Transverse colon (tissue), 4 donors: ENCODE results near the gene CAND2. TPM values are rescaled to one million over a fixed set of nuclear protein-coding genes. Genes with fewer than 3 reads are reported as not detected.

Experiments
- DNase-seq: peaks from one replicate; pipeline ENCODE4 v3.0.0-alpha.2; 2019
- H3K27ac ChIP-seq, 4 donors: fragments of 200-600 bp; sonication (generic); 2 replicates each; pipeline ENCODE4 v1.5.1; 2016 to 2018; ENCODE audit warnings: inconsistent platforms in 4 of 4
- H3K27me3 ChIP-seq: fragments of 200-600 bp; sonication (generic); 2 replicates; pipeline ENCODE4 v1.5.1; 2017; ENCODE audit warnings: inconsistent platforms
- H3K36me3 ChIP-seq, 4 donors: fragments of 200-600 bp; sonication (generic); 2 replicates each; pipeline ENCODE4 v1.5.1; 2017 to 2019; ENCODE audit warnings: inconsistent platforms in 4 of 4
- H3K4me1 ChIP-seq, 4 donors: fragments of 200-600 bp; sonication (generic); 2 replicates each; pipeline ENCODE4 v1.5.1; 2017 to 2020; ENCODE audit warnings: inconsistent platforms in 4 of 4
- H3K4me3 ChIP-seq, 4 donors: fragments of 200-600 bp; sonication (generic); 1 replicate in 1 of 4; 2 replicates in 3 of 4; pipeline versions ENCODE4 v1.5.1 to v1.6.1; 2017 to 2019; ENCODE audit warnings: inconsistent platforms in 4 of 4
- H3K9me3 ChIP-seq, 2 donors: fragments of 200-600 bp; sonication (generic); 2 replicates each; pipeline ENCODE4 v1.5.1; 2017 to 2019; ENCODE audit warnings: inconsistent platforms in 2 of 2
- CTCF ChIP-seq, 5 experiments: fragments of 200-600 bp in 3 of 5; fragments of 450-650 bp in 2 of 5; sonication (generic) in 3 of 5; IDR thresholded peaks; 1 replicate in 2 of 5; 2 replicates in 3 of 5; pipeline ENCODE4 v1.5.1; 2016 to 2017; ENCODE audit warnings: antibody characterized with exemption in 5 of 5, inconsistent platforms in 3 of 5, mild to moderate bottlenecking in 2 of 5, moderate library complexity in 1 of 5
- EP300 ChIP-seq: sonication (generic); formaldehyde crosslinking; IDR thresholded peaks from one replicate; pipeline ENCODE4 v1.6.1; 2017; ENCODE audit warnings: antibody characterized with exemption, low read depth
- POLR2A ChIP-seq: fragments of 450-650 bp; IDR thresholded peaks from one replicate; pipeline ENCODE4 v1.6.1; 2016; ENCODE audit warnings: antibody characterized with exemption, mild to moderate bottlenecking, moderate library complexity
- POLR2AphosphoS5 ChIP-seq, 3 donors: sonication (generic); formaldehyde crosslinking; IDR thresholded peaks; one replicate each; pipeline ENCODE4 v1.6.1; 2016; ENCODE audit warnings: antibody characterized with exemption in 3 of 3
- WGBS, 2 donors: methylation state at CpG; one replicate each; pipeline ENCODE4 v1.1.5; 2018; ENCODE audit warnings: low coverage in 1 of 2; 5-methylcytosine and 5-hydroxymethylcytosine counted together
- in situ Hi-C, 4 donors: fragments of 200-750 bp; cut with MboI; loops; one replicate each; pipeline versions ENCODE4 v1.15.0 to v1.15.1; 2017; ENCODE audit warnings: low sequenced_read_pairs in 3 of 4, low pct_ligation_motif_present in 1 of 4, low pct_unique_long_range_greater_than_20kb in 1 of 4
- intact Hi-C: fragments of 100-400 bp; cut with DNase I; formaldehyde crosslinking; loops from one replicate; pipeline ENCODE4 v1.15.1; 2023; ENCODE audit warnings: low total_unique reads
- total RNA-seq, 4 donors: library from RNA; depleted of rRNA; stranded (reverse); fragments of >200 nt; gene quantifications; one replicate each; pipeline ENCODE4 v1.1.0, GENCODE V29; 2016

Gene CAND2
- total RNA-seq, 4 donors from 2014 or later, result 2.7 to 18.3 (median 9.7) TPM

GRCh38 chr3:12828751-12829150 is 32.3 kb downstream of the CAND2 start:
- Histone ChIP-seq H3K36me3 (peaks cover 0 to 13% (median 0%) of the 10 kb centered on the region in 4 donors), H3K27me3 (no peaks in the 10 kb centered on the region), H3K4me3 (no peak overlapping the region), H3K4me1 (no peaks in the 10 kb centered on the region), H3K9me3 (no peaks in the 10 kb centered on the region), H3K27ac (no peak overlapping the region)
- intact Hi-C loops (no loop called here), in situ Hi-C loops (no loop called here)
- no peak for DNase-seq
- TF ChIP-seq CTCF (IDR thresholded peaks at IDR 0.05), result no peak
- TF ChIP-seq POLR2A, result no peak
- no peak for TF ChIP-seq POLR2AphosphoS5 (IDR thresholded peaks at IDR 0.05)
- no peak for TF ChIP-seq EP300
- 77 to 86% methylated on average over 4 of the region's 4 CpGs for WGBS, 2 donors

- Histone ChIP-seq H3K36me3 (peaks cover 0 to 18% (median 2%) of the 10 kb centered on the region in 4 donors), H3K9me3 (no peaks in the 10 kb centered on the region), H3K4me1 (no peaks in the 10 kb centered on the region), H3K4me3 (no peak overlapping the region), H3K27me3 (no peaks in the 10 kb centered on the region), H3K27ac (no peak overlapping the region)
- WGBS, 2 donors, result 81 to 83% methylated on average over 4 of the region's 4 CpGs
- TF ChIP-seq POLR2A, result no peak
- TF ChIP-seq POLR2AphosphoS5 (IDR thresholded peaks at IDR 0.05), result no peak
- TF ChIP-seq CTCF (IDR thresholded peaks at IDR 0.05), result no peak
- TF ChIP-seq EP300, result no peak
- intact Hi-C loops, result no loop called here
- no peak for DNase-seq
- in situ Hi-C loops, result no loop called here
Observed at GRCh38 chr3:12829404-12829803, 32.9 kb downstream of the CAND2 start.

- Histone ChIP-seq H3K4me3 (no peak overlapping the region), H3K27me3 (no peaks in the 10 kb centered on the region), H3K9me3 (no peaks in the 10 kb centered on the region), H3K36me3 (peaks cover 0 to 18% (median 6%) of the 10 kb centered on the region in 4 donors), H3K4me1 (no peaks in the 10 kb centered on the region), H3K27ac (no peak overlapping the region)
- DNase-seq, result no peak
- 77% methylated on average over 17 of the region's 17 CpGs; no CpG with 5 or more reads in 1 of the 2 donors for WGBS, 2 donors
- intact Hi-C loops, result no loop called here
- TF ChIP-seq POLR2AphosphoS5 (IDR thresholded peaks at IDR 0.05) (no peak), CTCF (IDR thresholded peaks at IDR 0.05) (no peak), EP300 (no peak), POLR2A (no peak)
- in situ Hi-C loops, result no loop called here
Observed at GRCh38 chr3:12829886-12830784, 33.7 kb downstream of the CAND2 start.

- intact Hi-C loops (no loop called here), in situ Hi-C loops (no loop called here)
- DNase-seq, result no peak
- no peaks in the 10 kb centered on the region for H3K9me3 ChIP-seq
- WGBS, 2 donors, result 82% methylated on average over 4 of the region's 4 CpGs; no CpG with 5 or more reads in 1 of the 2 donors
- TF ChIP-seq EP300 (no peak), POLR2A (no peak), CTCF (IDR thresholded peaks at IDR 0.05) (peak in 3 of 5 experiments; percentile 10 to 26 (median 15))
- no peak overlapping the region for H3K27ac ChIP-seq
- no peaks in the 10 kb centered on the region for H3K4me1 ChIP-seq
- H3K4me3 ChIP-seq, result no peak overlapping the region
- H3K27me3 ChIP-seq, result no peaks in the 10 kb centered on the region
- peaks cover 0 to 19% (median 9%) of the 10 kb centered on the region in 4 donors for H3K36me3 ChIP-seq
Observed at GRCh38 chr3:12830785-12831156, 34.3 kb downstream of the CAND2 start.
